ENCODE data around the gene TAGLN2. TPM values are rescaled to one million over a fixed set of nuclear protein-coding genes. Genes with fewer than 3 reads are reported as not detected.

TAGLN2 gene
- total and polyA plus RNA-seq, 9 of the 15 experiments (the other 6 are each of a cell fraction or from before 2014, with no cell fraction given): 192 to 683 (median 455) TPM

GRCh38 chr1:159945483-159946241 is 20.4 kb upstream of the TAGLN2 start, which contains the start of gene IGSF9 (continued):
- peak; percentile 76; the same call in 1 of the 2 replicates for TF ChIP-seq ZNF511 (CRISPR knock-in tag; IDR thresholded peaks at IDR 0.05)
- TF ChIP-seq HBP1 (CRISPR knock-in tag; IDR thresholded peaks at IDR 0.05): no peak
- TF ChIP-seq ZBTB34 (CRISPR knock-in tag; IDR thresholded peaks at IDR 0.05): no peak
- TF ChIP-seq ZNF592 (IDR thresholded peaks at IDR 0.05): no peak
- TF ChIP-seq TFAM (CRISPR knock-in tag; conservative IDR thresholded peaks at IDR 0.05): no peak
- TF ChIP-seq RNF2 (IDR thresholded peaks at IDR 0.05): 0 out of 2 replicates have a peak, but pooled peaks have one; percentile 34
- no peak for TF ChIP-seq POLR2AphosphoS2 (IDR thresholded peaks at IDR 0.05; ENCODE audit: low read length)
- TF ChIP-seq U2AF1 (optimal IDR thresholded peaks at IDR 0.05; ENCODE audit: low read depth, low read length): peak; percentile 41
- no peak for TF ChIP-seq ZFP36 (IDR thresholded peaks at IDR 0.05; ENCODE audit: low read depth, low read length, partially characterized antibody)
- no peak for TF ChIP-seq MECOM (CRISPR knock-in tag; IDR thresholded peaks at IDR 0.05)
- TF ChIP-seq CHAMP1 (IDR thresholded peaks at IDR 0.05): no peak
- TF ChIP-seq GTF3C2 (IDR thresholded peaks at IDR 0.05; ENCODE audit: borderline replicate concordance, extremely low read depth, insufficient read length): no peak
- TF ChIP-seq PHB2 (IDR thresholded peaks at IDR 0.05; ENCODE audit: low read depth): no peak
